AG20443 (cell line): ENCODE measurements around the gene SPATA7.

Source experiments
- DNase-seq: peaks from one replicate; pipeline ENCODE4 v3.0.0; 2012; ENCODE audit warnings: low spot score, mixed read lengths

Gene SPATA7

DNA sequence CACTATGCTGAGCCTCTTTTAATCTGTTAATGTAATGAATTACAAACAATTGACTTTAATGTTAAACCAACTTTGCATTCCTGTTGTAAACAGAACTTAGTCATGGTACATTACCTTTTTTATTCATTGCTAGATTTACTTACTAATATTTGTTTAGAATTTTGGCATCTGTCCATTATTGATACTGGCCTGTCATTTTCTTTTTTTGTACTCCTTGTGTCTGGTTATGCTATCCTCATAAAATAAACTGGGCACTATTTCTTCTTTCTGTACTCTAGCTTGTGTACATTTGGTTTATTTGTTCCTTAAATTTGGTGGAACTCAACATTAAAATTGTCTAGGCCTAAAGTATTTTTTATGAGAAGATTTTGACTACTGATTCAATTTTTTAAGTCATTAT, 32.1 kb downstream of the SPATA7 start:
- DNase-seq, result no peak

DNA sequence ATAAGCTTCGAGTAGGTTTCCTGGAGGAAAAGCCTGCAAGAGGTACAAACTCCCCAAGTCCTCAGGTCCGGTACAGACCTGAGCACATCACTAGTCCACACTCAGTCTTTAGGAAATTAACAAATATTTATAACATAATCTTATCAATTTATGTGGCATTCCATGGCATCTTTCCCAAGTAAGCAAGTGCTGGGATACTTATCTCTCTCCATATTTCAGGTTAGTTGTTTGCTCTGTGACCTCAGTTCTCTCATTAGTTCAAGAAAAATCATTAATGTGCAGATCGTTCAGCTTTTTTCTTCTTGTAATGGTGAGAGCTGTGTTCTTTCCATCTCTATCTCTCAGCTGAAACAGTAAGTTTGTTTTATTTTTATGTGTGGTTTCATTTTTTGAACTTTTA, 34.7 kb downstream of the SPATA7 start:
- no peak for DNase-seq

DNA sequence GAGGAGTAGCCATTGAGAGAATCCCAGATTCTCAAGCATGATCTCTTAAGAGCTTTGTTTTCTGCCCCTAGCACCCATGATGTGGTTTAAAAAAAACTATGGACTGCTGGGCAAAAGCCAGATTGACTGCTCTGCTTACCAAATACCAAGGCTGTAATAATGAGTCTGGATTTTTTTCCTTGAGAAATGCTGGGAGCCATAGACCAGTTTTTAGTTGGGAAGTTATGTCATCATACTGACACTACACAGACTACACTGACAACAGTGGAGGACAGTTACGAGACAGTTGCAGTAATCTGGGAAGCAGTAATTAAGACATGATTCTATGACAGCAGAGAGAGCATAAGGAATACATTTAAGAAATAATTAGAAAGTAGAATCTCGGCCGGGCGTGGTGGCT, 35.8 kb downstream of the SPATA7 start:
- peak; percentile 12 for DNase-seq

DNA sequence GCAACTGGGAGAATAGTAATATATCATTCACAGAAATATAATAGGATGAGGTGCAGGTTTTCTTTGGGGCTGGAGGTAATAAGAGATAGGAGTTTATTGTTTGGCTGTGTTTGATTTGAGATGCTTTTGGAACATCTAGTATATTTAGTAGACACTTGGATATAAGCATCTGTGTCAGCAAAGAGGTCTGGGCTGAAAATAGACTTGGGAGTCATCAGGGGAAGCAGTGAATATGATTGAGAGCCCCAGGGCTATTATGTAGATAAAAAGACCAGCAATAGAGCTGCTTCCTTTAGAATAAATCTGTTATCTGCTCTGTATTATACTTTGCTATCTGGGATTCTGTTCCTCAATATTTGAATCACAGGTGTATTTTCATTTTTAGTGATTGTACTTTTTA, 36.6 kb downstream of the SPATA7 start:
- DNase-seq, result no peak

DNA sequence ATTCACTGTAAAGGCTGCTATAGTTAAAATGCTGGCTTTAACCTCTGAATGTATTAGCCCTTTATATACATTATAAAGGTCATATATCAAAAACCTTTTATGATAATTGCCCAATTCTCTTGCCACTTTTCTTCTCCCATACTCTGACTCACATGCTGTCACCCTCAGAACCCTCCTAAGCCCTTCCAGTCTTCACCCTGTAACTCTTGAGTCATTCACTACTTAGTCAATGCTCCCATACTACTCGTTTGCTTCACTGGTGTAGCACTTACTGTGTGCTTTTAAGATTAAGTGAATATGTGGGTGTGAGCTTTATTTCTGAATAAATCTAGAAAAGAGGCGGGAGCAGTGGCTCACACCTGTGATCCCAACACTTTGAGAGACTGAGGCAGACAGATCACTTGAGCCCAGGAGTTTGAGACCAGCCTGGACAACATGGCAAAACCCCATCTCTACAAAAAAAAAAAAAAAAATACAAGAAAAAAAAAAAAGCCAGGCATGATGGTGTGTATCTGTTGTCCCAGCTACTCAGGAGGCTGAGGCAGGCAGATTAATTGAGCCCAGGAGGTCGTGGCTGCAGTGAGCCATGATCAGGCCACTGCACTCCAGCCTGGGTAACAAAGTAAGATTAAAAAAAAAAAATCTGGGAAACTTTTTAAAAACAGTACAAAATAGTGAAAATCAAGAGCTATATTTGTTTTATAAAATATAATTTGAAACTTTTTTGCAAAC, 37.6 kb downstream of the SPATA7 start:
- peak; percentile 31 for DNase-seq

DNA sequence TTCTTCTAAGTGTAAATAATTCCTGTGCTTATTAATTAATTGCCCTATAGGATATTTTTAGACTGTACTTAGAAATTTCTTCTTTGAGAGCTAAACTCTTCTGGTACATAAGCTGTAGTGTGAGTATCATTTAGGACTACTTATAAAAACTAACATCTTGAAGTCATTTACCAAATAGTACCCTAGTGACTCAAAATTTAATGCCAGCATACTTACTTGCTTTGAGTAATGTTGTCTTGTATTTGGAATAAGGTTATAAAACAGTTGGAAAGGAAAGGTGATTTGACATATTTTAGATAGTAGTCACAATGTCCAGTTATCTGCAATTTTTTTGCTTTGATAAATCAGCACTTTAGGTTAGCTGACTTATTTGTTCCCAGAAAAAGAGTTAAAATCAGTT, 39.1 kb downstream of the SPATA7 start:
- peak; percentile 14 for DNase-seq

DNA sequence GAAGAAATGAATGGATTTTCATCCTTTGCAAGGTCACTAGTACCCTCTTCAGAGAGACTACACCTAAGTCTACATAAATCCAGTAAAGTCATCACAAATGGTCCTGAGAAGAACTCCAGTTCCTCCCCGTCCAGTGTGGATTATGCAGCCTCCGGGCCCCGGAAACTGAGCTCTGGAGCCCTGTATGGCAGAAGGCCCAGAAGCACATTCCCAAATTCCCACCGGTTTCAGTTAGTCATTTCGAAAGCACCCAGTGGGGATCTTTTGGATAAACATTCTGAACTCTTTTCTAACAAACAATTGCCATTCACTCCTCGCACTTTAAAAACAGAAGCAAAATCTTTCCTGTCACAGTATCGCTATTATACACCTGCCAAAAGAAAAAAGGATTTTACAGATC, 40.8 kb downstream of the SPATA7 start:
- DNase-seq, result no peak

DNA sequence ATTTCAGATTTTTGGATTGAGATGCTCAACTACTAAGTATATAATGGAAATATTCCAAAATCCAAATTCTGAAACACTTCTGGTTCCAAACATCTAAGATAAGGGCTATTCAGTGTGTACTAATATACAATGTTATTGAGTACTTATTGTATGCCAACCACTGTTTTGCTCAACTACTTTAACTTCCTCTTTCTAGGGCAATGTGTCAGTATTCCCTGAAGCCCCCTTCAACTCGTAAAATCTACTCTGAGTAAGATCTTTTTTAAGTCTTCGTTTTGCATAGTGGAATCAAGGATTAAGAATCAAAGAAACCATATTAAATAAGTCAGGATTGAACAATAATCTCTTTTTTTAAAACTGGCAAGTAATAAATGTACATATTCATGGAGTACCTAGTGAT, 45.5 kb downstream of the SPATA7 start:
- DNase-seq, result no peak

DNA sequence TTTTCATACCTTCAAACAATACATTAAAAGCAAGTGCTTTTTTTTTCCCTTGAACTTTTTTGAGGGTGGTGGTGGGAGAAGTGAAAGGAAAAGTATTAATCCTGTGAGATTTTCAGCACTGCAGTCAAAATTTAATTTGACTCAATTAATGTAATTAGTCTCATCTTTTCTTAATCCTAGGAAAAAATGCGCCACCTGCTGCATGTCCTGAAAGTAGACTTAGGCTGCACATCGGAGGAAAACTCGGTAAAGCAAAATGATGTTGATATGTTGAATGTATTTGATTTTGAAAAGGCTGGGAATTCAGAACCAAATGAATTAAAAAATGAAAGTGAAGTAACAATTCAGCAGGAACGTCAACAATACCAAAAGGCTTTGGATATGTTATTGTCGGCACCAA, 52.2 kb downstream of the SPATA7 start:
- no peak for DNase-seq

DNA sequence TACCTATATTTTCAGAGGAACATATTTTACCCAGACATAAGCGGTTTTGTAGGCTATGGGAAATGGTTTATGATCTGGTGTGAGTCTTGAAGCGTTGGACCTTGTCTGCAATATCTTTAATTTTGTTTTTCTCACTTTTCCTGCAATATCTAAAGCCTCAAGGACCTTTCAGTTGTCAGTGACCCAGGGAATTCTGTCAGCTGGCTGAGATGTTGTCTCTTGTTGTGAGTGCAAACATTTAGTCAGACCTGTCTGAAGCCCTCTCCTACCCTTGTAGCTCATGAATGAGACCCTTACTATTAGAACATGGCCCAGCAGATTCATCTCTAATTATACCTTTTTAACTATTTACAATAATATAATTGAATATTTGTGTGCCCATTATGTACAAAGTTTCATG, 53.6 kb downstream of the SPATA7 start:
- no peak for DNase-seq

DNA sequence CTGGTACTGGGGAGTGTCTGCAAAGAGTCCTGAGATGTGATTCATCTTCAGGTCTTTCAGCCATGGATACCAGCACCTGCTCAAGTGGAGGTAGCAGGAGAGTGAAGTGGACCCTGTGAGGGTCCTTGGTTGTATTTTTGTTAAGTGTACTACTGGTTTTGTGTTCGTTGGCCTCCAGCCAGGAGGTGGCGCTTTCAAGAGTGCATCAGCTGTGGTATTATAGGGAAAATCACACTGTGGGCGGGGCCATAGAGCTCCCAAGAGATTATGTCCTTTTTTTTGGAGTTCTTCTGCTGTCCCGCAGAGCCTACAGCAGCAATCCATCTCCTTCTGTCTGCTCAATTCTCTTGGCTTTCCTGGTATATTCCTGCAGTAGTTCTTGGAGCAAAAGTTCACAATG, 66.8 kb downstream of the SPATA7 start:
- no peak for DNase-seq

DNA sequence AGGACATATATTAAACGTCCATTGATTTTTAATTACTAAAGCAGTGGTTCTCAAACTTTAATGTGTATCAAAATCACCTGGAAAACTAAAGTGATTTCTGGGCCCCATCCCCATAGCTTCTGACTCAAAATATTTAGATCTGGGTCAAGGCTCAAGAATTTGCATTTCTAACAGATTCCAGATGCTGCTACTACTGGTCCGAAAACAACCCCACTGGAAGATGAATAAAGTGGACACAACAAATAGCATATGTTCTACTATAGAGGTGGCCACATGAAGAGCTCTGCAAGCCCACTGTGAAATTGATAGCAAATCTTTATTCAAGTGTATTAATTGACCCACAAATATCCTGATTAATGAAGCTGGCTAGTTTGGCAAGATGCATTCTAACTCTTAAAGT, 69.4 kb downstream of the SPATA7 start:
- DNase-seq, result peak; percentile 50

DNA sequence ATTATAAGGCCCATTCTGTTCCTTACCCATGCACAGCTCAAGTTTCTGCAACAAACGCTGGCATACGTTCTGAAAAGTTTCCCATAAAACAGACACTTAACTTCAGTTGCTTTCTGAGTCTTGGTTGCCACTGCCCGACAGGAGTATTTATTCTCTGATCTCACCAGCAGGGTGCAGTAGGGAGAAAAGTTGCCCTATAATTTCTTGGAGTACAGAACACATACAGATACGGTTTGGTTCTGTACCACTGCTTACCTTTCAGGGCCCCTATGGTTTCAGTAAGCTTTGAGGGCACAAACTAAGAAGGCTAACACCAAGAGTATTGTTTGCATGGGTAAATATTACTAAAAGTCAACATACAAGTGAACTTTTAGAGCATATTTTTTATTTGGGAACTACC, 77.9 kb downstream of the SPATA7 start:
- no peak for DNase-seq

DNA sequence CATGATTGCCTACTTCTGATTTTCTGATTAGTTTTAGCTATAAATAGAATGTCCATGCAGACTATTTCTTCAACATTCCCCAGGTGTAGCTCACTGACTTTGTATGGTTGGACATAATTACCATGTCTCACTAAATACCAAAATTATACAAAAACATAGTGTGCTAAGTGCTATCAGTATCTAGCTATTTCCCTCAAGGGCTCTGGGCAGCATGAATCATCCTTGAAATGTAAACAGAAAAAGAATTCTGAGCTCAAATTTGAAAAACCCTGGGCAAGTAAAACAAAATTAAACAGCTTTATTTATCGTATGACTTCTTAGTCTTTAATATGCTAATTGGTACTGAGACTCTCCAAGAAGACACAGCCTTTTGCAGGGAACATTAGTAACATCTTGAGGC, 82.9 kb downstream of the SPATA7 start:
- DNase-seq, result peak; percentile 44

DNA sequence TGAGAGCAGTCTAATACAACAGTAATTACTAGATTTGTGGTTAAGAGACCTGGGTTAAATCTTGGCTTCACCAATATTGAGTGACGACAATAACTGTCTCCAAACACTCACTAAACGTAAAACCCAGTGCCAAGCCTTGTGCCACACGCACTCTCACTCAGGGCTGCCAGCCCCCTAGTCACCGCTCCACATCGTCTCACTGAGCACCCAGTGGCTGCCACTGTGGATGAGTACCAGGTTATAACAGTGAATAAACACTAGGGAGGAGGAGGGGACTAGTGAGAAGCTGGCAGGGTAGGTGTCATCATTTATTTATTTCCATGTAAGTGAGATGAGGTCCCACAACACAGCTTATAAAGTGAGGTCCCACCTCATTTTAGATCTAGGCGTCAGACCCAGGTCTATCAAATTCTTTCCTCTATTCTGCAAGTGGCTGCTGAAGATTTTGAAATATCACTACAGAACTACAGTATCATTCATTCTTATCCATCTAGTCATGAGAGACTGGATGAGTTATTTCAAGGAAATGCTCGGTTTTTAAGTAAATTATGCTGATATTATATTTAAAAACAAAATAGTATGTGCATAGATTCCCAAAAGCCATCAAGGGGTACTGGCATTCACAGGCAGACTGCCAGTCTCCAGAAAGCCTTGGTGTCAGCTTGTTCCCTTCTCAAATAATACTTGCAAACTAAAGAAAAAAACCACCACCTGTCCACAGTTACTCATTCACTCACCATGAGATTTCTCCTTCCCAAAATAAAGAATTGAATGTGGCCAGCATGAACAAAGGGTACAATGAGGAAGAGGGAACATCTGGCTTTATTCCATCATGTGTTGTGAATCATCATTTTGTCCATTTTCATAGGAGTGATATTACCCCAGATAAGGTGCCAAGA, 85.3 kb downstream of the SPATA7 start:
- no peak for DNase-seq

DNA sequence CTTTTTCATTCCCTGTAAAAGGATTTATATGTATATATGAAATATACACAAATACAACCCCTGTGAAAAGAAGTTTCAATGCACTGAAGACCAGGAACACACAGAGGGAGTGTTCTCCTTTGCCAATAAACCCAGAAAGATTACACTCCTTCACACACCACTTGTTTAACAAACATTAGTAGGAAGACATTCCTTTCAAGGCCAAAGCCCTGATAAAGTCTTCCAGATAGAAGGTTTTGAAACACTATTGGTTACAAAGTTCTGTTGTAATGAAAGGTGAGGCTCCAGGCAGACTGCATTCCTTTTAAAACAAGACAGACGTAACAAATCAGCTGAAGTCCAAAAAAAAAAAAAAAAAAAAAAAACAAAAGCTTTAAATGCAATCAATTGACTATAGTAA, 88.3 kb downstream of the SPATA7 start:
- no peak for DNase-seq

DNA sequence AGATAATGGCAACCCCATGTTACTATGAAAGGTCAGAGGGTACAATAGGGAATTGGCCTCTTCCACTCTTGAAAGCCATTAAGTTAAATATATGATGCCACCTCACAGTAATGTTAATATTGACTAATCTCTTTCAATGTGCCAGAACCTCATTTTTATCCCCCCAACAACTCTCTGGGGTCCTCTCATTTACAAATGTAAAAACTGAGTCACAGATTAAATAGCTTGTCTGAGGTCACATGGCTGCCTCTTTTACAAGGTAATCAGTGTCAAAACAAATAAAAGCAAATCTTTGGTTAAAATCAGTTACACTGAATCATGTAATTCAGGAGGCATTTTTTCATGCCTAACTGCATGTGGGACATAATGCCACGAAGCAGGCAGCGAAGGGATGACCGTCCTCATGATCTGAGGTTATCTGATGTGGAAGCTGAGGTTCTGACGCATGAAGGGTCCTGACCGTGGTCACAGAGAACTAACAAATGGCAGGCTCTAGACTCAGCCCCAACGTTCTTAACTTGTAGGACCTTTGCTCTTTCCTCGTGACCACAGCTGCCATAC, 90.8 kb downstream of the SPATA7 start:
- no peak for DNase-seq

DNA sequence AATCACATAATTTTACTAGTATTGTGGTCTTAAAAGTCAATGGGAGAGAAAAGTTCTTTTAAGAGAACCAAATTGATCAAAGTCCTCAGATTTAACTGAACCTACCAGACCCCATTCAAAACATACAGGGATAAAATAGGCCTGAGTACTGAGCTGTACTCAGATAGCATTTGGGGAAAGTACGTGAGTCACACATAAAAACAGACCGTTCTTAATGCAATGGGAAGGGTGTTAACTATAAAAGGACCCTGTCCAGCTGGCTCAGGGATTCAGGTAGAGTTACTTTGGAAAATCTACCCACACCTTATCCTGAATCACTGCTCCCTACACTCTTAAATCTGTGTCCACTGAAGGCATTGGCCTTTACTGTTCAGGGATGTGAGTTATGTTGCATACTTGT, 91.4 kb downstream of the SPATA7 start:
- DNase-seq, result no peak

DNA sequence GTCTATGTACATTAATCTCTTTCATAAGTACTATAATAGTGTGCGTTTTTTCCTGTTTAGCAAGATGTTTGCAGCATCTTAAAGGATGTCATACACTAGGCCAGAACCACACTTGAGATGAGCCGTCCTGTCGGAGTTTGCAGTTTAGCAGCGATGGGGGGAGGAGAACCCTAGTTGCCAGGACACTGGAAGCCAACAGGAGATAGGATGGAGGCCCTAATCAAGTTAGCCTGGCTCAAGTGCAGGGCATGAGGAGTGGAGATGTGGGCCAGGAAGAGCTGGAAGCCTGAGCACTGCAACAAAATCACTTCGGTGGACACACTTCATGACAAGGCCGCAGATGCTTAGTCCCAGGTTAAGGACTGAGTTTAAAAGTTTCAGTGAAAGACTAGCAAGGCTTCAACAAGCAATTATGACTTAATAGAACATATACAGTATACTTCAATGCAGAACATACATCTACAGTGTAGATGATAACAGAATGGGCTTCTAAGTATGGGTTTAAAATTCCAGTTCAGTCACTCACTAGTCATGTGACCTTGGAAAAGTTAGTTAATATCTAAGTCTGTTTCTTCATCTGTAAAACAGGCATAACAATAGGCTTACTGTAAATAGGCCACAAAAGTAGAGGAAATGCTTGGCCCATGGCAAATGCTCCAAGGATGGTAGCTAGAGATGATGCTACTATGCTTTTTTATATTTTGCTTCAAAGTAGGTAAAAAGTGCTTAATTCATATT, 92.2 kb downstream of the SPATA7 start:
- DNase-seq, result no peak

DNA sequence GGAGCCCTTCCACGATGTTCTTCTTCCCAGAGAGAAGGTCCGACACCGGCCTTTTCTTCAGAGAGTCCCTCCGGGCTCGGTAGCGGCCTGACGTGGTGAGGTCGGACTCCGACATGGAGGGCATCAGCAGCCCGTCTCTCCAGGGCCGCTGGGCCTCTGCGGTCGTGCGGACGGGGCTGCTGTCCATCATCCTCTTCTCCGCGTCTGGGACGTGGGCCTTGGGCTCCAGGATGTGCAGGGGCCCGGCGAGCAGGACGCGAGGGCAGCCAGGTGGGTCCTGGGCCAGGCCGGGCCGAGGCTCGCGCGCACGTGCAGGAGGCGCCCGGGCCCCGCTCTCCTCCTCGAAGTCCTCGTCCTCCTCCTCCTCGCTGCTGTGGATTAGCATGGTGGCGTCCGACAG, 93.5 kb downstream of the SPATA7 start:
- no peak for DNase-seq

DNA sequence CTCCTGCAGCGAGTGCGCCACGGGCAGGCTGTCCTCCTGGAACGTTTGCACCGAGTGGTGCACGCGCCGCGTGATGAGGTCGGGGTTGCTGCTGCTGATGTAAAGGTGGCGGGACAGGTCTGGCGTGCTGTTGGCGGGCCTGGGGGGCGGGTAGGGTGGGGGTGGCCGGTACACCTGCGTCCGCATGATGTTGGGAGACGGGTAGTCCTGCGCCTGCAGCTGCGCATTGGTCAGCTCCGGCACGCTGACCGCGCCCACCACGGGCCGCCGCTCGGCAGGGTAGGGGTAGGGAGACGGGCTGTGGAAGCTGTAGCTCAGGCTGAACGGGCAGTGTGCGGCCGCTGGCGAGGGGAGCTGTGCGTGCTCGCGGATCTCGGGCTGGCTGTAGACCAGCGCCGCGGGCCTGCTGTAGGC, 94.1 kb downstream of the SPATA7 start:
- DNase-seq, result no peak

DNA sequence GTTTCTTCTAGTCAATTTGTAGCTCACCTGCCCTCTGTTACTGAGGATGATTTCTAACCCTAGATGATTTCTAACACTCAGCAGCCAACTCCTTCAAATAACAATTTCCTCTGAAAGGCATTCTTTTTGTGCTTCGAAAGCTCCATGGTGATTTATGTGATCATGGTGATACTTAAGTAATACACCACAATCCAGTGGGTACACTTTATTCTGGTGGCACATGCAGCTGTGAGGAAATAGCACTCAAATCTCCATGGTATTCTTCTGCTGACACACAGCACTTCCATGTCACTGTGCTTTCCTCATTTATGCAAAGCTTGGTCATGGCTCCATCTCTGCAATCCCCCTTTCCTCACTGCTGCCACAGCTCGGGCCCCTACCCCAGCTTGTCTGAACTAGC, 95.6 kb downstream of the SPATA7 start:
- DNase-seq, result no peak

DNA sequence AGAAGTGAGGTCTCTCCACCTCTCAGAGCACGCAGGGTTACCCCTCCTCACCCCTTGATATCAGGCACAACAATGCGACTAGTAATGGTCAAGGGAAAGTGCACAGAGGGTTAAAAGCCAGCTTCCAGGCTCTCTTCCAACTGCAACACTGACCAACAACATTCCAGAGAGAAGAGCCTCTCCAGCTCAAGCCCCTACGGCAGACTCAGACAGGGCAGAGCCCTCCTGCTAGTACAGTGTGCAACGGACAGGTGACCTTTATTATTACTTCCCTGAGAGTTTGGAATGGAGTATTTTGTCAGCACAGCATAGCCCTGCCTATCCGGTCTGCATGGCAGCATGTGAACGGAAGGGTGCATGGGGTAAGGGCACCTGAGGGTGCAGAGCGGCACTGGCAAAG, 96.3 kb downstream of the SPATA7 start:
- no peak for DNase-seq
